ENCODE results near the gene LCE1A. TPM values are rescaled to one million over a fixed set of nuclear protein-coding genes. Genes with fewer than 3 reads are reported as not detected.

Gene LCE1A
- total and polyA plus RNA-seq, 12 donors: not detected

DNA sequence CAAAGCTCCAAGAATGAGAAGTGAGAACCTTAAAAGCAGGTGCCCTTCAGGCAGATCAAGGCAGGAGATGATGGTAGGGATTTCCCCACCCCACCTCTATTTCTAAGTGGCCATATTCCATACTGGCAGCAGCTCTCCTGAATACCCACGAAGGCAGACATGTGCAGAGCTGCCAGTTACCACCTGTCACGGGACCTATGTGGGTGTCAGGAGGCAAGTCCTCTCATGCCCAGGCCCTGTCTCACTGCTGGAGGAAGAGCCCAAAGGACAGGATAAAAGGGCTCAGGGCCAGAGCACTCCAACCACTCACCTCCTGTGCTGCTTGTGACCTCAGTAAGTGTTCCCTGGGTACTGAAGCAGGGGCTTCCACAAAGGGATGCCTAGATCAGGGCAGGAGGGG, 16.2 kb upstream of the LCE1A start:
- H3K27me3 ChIP-seq: peaks cover 0 to 8% (median 0%) of the 10 kb centered on the region in 7 donors
- H3K36me3 ChIP-seq: no peaks in the 10 kb centered on the region
- H3K4me1 ChIP-seq: no peaks in the 10 kb centered on the region
- 63 to 67% methylated on average over 2 of the region's 2 CpGs for WGBS, 2 donors
- no peak for ATAC-seq
- no peak for TF ChIP-seq CTCF (IDR thresholded peaks at IDR 0.05)
- peaks cover 0 to 10% (median 0%) of the 10 kb centered on the region in 11 donors for H3K9me3 ChIP-seq
- no peak overlapping the region for H3K4me3 ChIP-seq
- H3K27ac ChIP-seq: no peak overlapping the region
- intact Hi-C loops (cut with DNase I): no loop called here
- no peak for DNase-seq

DNA sequence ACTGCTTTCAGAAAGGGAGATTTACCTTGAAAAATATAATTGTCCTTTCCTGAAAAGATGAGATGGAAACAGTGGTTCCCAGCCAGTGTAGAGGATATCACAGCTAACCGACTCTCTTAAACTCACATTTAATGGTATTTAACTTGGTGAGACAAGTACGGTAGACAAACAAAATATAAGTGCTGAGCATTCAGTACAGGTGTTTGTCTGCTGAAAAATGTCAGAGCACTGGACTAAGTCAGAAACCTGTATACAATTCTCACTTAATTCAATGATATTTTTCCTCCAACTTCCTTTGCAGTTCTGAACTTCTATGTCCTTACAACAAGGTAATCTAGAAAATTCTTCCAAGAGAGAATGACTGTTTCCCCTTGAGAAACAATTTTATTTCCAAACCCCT, 15.6 kb upstream of the LCE1A start, which contains the start of gene LCE1B:
TSS of gene LCE1B (plus strand) at position 301 of the 400 bp plus-strand sequence. CDS start 476 bp downstream, outside the sequence.
- peaks cover 0 to 10% (median 0%) of the 10 kb centered on the region in 11 donors for H3K9me3 ChIP-seq
- intact Hi-C loops (cut with DNase I): no loop called here
- no peaks in the 10 kb centered on the region for H3K36me3 ChIP-seq
- no peak for TF ChIP-seq CTCF (IDR thresholded peaks at IDR 0.05)
- DNase-seq (no peak), ATAC-seq (no peak)
- peaks cover 0 to 8% (median 0%) of the 10 kb centered on the region in 7 donors for H3K27me3 ChIP-seq
- 59 to 94% methylated on average over 2 of the region's 2 CpGs for WGBS, 2 donors
- no peak within 1 kb of the TSS for H3K27ac ChIP-seq
- H3K4me3 ChIP-seq: no peak within 1 kb of the TSS
- no peaks in the 10 kb centered on the region for H3K4me1 ChIP-seq

DNA sequence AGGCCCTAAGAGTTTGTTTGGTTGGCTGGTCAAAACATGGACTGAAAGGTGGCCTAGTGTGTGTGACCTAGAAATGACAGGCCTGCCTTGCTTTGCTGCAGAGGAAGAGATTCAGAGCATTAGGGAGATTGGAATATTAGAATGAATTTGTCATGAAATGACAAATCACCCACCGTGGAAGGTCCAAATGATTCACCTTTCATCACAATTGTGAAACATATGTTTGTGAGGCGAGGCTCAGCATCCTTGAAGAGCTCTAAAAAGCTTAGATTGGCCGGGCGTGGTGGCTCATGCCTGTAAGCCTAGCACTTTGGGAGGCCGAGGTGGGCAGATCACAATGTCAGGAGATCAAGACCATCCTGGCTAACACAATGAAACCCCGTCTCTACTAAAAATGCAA, 10.0 kb upstream of the LCE1A start:
- Histone ChIP-seq H3K9me3 (peaks cover 0 to 6% (median 0%) of the 10 kb centered on the region in 11 donors), H3K27ac (no peak overlapping the region), H3K36me3 (no peaks in the 10 kb centered on the region), H3K27me3 (peaks cover 0 to 5% (median 0%) of the 10 kb centered on the region in 7 donors), H3K4me1 (no peaks in the 10 kb centered on the region), H3K4me3 (no peak overlapping the region)
- ATAC-seq (no peak), DNase-seq (no peak)
- intact Hi-C loops (cut with DNase I): no loop called here
- no peak for TF ChIP-seq CTCF (IDR thresholded peaks at IDR 0.05)
- 78 to 80% methylated on average over 6 of the region's 6 CpGs for WGBS, 2 donors

DNA sequence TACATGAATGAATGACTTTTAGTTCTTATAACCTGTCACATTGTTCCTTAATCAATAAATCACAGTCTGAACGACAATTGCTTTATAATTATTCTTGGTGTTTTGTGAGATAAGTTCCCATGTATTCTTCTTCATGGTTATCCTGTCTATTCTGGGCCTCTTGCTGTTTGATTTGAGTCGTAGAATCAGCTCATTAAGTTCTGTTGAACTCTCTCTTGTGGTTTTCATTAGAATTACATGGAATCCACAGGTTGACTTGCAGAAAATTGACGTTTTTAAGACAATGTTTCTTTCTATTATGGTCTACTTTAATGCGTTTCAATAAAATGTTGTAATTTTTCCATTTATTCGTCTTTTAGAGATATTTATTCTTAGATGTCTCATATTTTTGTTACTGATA, 4.0 kb upstream of the LCE1A start:
- H3K36me3 ChIP-seq: no peaks in the 10 kb centered on the region

More for the DNA sequence above, 4.0 kb upstream of the LCE1A start:
- Histone ChIP-seq H3K4me1 (no peaks in the 10 kb centered on the region), H3K9me3 (peaks cover 0 to 2% (median 0%) of the 10 kb centered on the region in 11 donors), H3K27ac (no peak overlapping the region), H3K4me3 (no peak overlapping the region), H3K27me3 (peaks cover 0 to 7% (median 0%) of the 10 kb centered on the region in 7 donors)
- WGBS, 2 donors: 26 to 33% methylated on average over 5 of the region's 5 CpGs
- ATAC-seq (no peak), DNase-seq (no peak)
- intact Hi-C loops (cut with DNase I): no loop called here
- TF ChIP-seq CTCF (IDR thresholded peaks at IDR 0.05): no peak

All from heart right ventricle (tissue), 16 donors.